Measurements from ENCODE around the gene GRK5.

DNA sequence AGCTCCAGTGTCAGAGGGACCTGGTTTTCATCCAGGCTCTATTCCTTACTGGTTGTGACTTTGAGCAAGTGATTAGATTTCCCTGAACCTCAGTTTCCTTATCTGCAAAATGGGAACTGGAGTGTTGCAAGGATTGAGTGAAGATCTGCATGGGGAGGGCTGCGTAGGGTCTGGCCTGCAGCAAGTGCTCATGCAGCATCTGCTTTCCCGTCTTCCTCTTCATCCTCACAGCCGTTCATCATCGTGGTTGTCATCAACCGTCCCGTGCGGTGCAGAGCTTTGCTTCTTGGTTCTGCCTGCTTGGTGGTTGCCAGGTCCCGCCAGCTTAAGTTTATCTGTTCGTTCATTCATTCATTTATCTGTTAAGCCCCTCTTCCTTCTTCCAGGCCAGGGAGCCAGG is 135.0 kb downstream of the GRK5 start:
- TF ChIP-seq POLR2A (IDR thresholded peaks at IDR 0.05; ENCODE audit: extremely low read depth, insufficient read length): no peak
- TF ChIP-seq, protein P1, sequence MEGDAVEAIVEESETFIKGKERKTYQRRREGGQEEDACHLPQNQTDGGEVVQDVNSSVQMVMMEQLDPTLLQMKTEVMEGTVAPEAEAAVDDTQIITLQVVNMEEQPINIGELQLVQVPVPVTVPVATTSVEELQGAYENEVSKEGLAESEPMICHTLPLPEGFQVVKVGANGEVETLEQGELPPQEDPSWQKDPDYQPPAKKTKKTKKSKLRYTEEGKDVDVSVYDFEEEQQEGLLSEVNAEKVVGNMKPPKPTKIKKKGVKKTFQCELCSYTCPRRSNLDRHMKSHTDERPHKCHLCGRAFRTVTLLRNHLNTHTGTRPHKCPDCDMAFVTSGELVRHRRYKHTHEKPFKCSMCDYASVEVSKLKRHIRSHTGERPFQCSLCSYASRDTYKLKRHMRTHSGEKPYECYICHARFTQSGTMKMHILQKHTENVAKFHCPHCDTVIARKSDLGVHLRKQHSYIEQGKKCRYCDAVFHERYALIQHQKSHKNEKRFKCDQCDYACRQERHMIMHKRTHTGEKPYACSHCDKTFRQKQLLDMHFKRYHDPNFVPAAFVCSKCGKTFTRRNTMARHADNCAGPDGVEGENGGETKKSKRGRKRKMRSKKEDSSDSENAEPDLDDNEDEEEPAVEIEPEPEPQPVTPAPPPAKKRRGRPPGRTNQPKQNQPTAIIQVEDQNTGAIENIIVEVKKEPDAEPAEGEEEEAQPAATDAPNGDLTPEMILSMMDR (IDR thresholded peaks at IDR 0.05; ENCODE audit: low read depth, low read length): no peak
- no peak for TF ChIP-seq MYC (IDR thresholded peaks at IDR 0.05; ENCODE audit: low read depth, low read length)
- TF ChIP-seq, protein P2, sequence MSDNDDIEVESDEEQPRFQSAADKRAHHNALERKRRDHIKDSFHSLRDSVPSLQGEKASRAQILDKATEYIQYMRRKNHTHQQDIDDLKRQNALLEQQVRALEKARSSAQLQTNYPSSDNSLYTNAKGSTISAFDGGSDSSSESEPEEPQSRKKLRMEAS (IDR thresholded peaks at IDR 0.05; ENCODE audit: low read depth, low read length): no peak
